Measurements from ENCODE around the gene SRGAP2B.
"Not testable (repeated sequence)": the region's sequence is repeated elsewhere in the genome, so short reads cannot be mapped to it uniquely, and the experiment has no call there.

SRGAP2B gene

GRCh38 chr1:144946525-144947480 is 148.3 kb downstream of the SRGAP2B start:
- DNase-seq (ENCODE audit: low read depth), result not testable (repeated sequence)

- not testable (repeated sequence) for DNase-seq (ENCODE audit: low read depth)
Measured at GRCh38 chr1:144941710-144942109, 153.4 kb downstream of the SRGAP2B start.

- DNase-seq (ENCODE audit: low read depth), result not testable (repeated sequence)
Measured at GRCh38 chr1:144940054-144940453, 155.1 kb downstream of the SRGAP2B start.

GRCh38 chr1:144938627-144939026 is 156.5 kb downstream of the SRGAP2B start:
- DNase-seq (ENCODE audit: low read depth), result not testable (repeated sequence)

GRCh38 chr1:144936186-144936732 is 158.9 kb downstream of the SRGAP2B start:
- not testable (repeated sequence) for DNase-seq (ENCODE audit: low read depth)

- not testable (repeated sequence) for DNase-seq (ENCODE audit: low read depth)
Measured at GRCh38 chr1:144935310-144935709, 159.8 kb downstream of the SRGAP2B start.

GRCh38 chr1:144933014-144933413 is 162.1 kb downstream of the SRGAP2B start:
- not testable (repeated sequence) for DNase-seq (ENCODE audit: low read depth)

- not testable (repeated sequence) for DNase-seq (ENCODE audit: low read depth)
Measured at GRCh38 chr1:144932153-144932552, 163.0 kb downstream of the SRGAP2B start.

- not testable (repeated sequence) for DNase-seq (ENCODE audit: low read depth)
Measured at GRCh38 chr1:144931553-144931952, 163.6 kb downstream of the SRGAP2B start.

GRCh38 chr1:144930085-144930777 is 164.9 kb downstream of the SRGAP2B start:
- DNase-seq (ENCODE audit: low read depth), result not testable (repeated sequence)

GRCh38 chr1:144927292-144927691 is 167.8 kb downstream of the SRGAP2B start:
- not testable (repeated sequence) for DNase-seq (ENCODE audit: low read depth)

- not testable (repeated sequence) for DNase-seq (ENCODE audit: low read depth)
Measured at GRCh38 chr1:144923640-144924039, 171.5 kb downstream of the SRGAP2B start.

- not testable (repeated sequence) for DNase-seq (ENCODE audit: low read depth)
Measured at GRCh38 chr1:144922785-144923184, 172.3 kb downstream of the SRGAP2B start.

GRCh38 chr1:144919106-144919505 is 176.0 kb downstream of the SRGAP2B start:
- not testable (repeated sequence) for DNase-seq (ENCODE audit: low read depth)

GRCh38 chr1:144918027-144918603 is 177.0 kb downstream of the SRGAP2B start:
- DNase-seq (ENCODE audit: low read depth), result not testable (repeated sequence)

GRCh38 chr1:144917154-144918026 is 177.7 kb downstream of the SRGAP2B start:
- DNase-seq (ENCODE audit: low read depth), result not testable (repeated sequence)

- not testable (repeated sequence) for DNase-seq (ENCODE audit: low read depth)
Measured at GRCh38 chr1:144913977-144914734, 181.0 kb downstream of the SRGAP2B start.

- not testable (repeated sequence) for DNase-seq (ENCODE audit: low read depth)
Measured at GRCh38 chr1:144913458-144913857, 181.7 kb downstream of the SRGAP2B start.

- DNase-seq (ENCODE audit: low read depth), result not testable (repeated sequence)
Measured at GRCh38 chr1:144910729-144911128, 184.4 kb downstream of the SRGAP2B start.

- not testable (repeated sequence) for DNase-seq (ENCODE audit: low read depth)
Measured at GRCh38 chr1:144900841-144901240, 194.3 kb downstream of the SRGAP2B start.
